ENCODE data around the gene BCL2L1. TPM values are rescaled to one million over a fixed set of nuclear protein-coding genes. Genes with fewer than 3 reads are reported as not detected.
A peak's percentile ranks its signal among the peaks of the same experiment; 100 is the strongest.

Gene BCL2L1
- total RNA-seq, 1 donor from 2014 or later, result 60.4 TPM

DNA sequence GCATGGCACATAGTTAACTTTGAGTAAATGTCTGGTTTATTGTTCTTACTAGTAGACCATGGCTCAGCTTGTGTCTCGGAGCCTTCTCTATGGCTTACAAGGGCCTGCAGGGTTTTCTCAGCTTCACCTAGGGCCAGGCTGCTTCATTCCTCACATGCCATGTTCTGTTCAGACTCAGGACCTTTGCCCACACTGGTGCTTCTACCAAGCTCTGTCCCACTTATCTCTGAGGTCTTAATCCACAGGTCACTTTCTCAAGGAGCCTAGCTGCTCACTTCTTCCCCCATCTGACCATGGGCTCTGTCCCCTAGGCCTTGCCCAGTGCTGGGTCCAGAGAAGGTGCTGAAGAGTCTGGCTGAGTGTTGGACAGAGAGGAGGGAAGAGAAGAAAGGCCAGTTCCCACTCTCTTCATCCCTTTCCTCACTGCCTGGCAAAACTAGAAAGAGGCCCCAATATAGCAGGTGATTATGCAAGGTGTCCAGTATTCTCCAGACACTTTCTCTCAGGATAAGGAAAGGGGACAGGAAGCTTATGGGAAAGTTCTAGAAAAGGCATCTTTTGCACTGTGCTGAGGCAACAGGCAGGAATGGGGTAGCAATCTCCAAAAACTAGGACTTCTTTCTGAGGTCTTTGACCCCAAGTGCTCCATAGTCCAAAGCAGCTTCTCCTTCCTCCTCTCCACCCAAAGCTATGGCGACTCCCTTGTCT lies 45.0 kb downstream of the BCL2L1 start:
- H3K4me1 Mint-ChIP-seq, result peaks cover 57% of the 10 kb centered on the region
- CTCF ChIA-PET, result interaction anchor here (0.5 kb wide), 1 partner anchor 46 kb away, joined by 3 read pairs; no protein-coding TSS in a partner anchor
- peak overlapping the region; percentile 46 for H3K27ac Mint-ChIP-seq
- no peak for ATAC-seq (ENCODE audit: low read depth)
- peaks cover 59% of the 10 kb centered on the region for H3K36me3 Mint-ChIP-seq (ENCODE audit: low read depth)
- no peak overlapping the region for H3K4me3 Mint-ChIP-seq
- POLR2A ChIA-PET, result interaction anchor here (1.0 kb wide), 1 partner anchor 46 kb away, joined by 3 read pairs; no protein-coding TSS in a partner anchor
- no peaks in the 10 kb centered on the region for H3K9me3 Mint-ChIP-seq
- intact Hi-C loops (cut with micrococcal nuclease), result no loop called here
- TF ChIP-seq, protein P1, sequence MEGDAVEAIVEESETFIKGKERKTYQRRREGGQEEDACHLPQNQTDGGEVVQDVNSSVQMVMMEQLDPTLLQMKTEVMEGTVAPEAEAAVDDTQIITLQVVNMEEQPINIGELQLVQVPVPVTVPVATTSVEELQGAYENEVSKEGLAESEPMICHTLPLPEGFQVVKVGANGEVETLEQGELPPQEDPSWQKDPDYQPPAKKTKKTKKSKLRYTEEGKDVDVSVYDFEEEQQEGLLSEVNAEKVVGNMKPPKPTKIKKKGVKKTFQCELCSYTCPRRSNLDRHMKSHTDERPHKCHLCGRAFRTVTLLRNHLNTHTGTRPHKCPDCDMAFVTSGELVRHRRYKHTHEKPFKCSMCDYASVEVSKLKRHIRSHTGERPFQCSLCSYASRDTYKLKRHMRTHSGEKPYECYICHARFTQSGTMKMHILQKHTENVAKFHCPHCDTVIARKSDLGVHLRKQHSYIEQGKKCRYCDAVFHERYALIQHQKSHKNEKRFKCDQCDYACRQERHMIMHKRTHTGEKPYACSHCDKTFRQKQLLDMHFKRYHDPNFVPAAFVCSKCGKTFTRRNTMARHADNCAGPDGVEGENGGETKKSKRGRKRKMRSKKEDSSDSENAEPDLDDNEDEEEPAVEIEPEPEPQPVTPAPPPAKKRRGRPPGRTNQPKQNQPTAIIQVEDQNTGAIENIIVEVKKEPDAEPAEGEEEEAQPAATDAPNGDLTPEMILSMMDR (IDR thresholded peaks at IDR 0.05), result no peak
- no peaks in the 10 kb centered on the region for H3K27me3 Mint-ChIP-seq
- DNase-seq, result no peak

DNA sequence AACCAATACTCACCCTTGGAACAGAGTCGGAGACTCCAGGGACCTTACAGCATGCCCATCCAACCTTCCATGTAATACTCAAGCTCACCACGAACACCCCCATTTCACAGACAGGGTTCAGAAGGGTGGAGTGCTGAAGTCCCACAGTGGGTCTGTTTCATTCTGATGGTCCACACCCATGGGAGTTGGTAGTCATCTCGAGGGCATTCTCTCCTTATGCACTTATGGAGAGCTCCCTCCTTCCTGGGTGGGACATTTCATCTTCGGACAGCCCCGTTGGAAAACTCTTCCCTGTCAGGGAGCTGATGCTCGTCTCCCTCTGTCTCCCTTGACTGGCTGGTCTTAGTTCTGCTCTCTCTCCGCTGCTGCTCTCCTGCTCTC lies 46.1 kb downstream of the BCL2L1 start:
- CTCF ChIA-PET, result interaction anchor here (3.7 to 4.3 kb wide), 2 partner anchors 15 to 46 kb away, joined by 23 to 28 read pairs; partner anchors contain the start of gene BCL2L1
- DNase-seq, result no peak
- POLR2A ChIA-PET, result interaction anchor here (0.5 to 2.7 kb wide), 6 partner anchors 9 to 823 kb away, joined by 3 to 38 read pairs (median 8); partner anchors contain the start of gene BCL2L1
- intact Hi-C loops (cut with micrococcal nuclease), result no loop called here
- no peak for ATAC-seq (ENCODE audit: low read depth)
- TF ChIP-seq, protein P1 (IDR thresholded peaks at IDR 0.05), result no peak
- Mint-ChIP-seq H3K9me3 (no peaks in the 10 kb centered on the region), H3K4me1 (peaks cover 56% of the 10 kb centered on the region), H3K27me3 (no peaks in the 10 kb centered on the region), H3K36me3 (ENCODE audit: low read depth) (peaks cover 56% of the 10 kb centered on the region), H3K27ac (peak overlapping the region; percentile 94), H3K4me3 (peak overlapping the region; percentile 89)

DNA sequence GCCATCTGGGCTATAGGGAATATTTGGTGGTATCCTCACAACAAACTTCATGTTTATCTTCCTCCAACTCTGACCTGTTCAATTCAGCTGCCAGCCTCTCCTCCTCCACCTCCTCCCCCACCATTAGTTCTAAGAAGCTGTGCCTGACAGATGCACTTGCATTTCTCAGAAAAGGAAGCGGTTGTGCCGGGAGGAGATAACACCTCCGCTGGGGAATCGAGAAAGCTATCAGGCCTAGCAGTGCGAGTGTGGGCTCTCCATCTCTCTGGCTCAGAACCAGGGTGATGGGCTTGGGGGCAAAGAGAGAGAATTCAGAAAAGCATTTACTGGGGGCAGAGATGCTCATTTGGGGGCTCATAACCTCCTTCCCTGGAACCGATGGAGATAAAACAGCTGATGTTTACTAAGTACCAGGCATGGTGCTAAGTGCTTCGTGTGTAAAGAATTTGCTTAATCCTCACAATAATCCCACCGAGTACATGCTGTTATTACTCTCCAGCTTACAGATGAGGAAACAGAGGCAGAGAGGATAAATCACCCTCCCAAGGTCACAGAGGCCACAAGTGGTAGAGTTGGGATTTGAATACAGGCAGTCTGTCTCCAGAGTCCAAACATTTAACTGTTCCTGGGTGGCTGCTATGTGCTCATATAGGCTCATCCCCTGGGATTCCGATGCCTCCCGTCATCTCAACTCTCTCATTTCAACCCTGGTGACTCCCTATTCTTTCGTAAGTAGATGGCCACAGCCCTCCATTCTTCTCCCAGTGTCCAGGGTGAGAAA lies 46.6 kb downstream of the BCL2L1 start:
- no peaks in the 10 kb centered on the region for H3K27me3 Mint-ChIP-seq
- ChIA-PET CTCF (interaction anchor here (0.9 to 4.3 kb wide), 3 partner anchors 8 to 47 kb away, joined by 3 to 28 read pairs (median 23); partner anchors contain the start of gene BCL2L1), POLR2A (interaction anchor here (0.5 to 2.7 kb wide), 7 partner anchors 9 to 824 kb away, joined by 5 to 38 read pairs (median 14); partner anchors contain the start of gene BCL2L1)
- DNase-seq, result no peak
- peaks cover 52% of the 10 kb centered on the region for H3K36me3 Mint-ChIP-seq (ENCODE audit: low read depth)
- TF ChIP-seq, protein P1 (IDR thresholded peaks at IDR 0.05), result no peak
- H3K9me3 Mint-ChIP-seq, result no peaks in the 10 kb centered on the region
- H3K4me3 Mint-ChIP-seq, result peak overlapping the region; percentile 89
- H3K4me1 Mint-ChIP-seq, result peaks cover 51% of the 10 kb centered on the region
- peak; percentile 45 for ATAC-seq (ENCODE audit: low read depth)
- intact Hi-C loops (cut with micrococcal nuclease), result loop anchor here (1.0 kb wide), 1 partner anchor 8 kb away; no protein-coding TSS in a partner anchor
- peak overlapping the region; percentile 94 for H3K27ac Mint-ChIP-seq

DNA sequence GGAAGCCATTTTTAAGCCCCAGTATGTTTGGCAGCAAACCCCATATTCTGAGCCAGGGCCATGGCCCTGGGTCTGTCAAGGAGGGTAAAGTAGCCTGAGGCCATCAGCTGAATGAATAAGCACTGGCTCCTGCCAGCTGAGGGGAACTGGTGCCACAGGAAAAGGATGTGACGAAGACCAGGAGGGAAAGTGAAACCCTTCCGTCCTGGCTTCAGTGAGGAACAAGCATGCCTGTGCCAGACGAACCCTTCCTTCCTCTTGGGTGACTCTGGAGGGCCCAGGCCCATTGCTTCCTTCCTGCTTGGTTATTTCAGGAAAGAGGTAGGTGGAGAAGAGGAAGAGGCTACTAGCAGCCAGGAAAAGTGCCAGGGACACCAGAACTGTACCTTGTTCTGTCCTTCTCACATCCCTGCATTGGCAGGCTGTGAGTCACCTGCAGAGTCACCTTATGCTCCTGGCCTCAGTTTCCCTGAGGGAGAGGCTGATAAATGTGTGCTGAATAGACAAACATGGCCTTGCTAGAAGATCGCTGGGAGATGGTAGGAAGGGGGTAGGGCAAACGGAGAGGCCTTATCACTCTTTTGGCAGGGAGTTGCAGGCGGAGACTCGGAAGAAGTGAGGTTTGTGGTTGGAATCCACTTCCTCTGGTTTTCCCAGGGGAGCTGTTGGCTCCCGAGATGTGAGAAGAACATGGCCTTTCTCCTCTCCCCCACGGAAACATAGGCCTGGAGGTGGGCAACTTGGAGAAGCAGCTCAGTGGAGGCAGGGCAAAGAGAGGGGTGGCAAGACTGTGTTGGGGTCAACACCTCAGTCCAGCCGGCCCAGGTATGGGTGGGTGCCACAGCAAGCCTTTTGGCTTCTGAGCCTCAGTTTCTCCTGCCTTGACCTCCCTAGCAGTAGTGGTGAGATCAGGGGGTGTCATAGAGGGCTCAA lies 47.5 kb downstream of the BCL2L1 start:
- H3K27ac Mint-ChIP-seq, result peak overlapping the region; percentile 94
- intact Hi-C loops (cut with micrococcal nuclease), result loop anchor here (1.0 kb wide), 1 partner anchor 9 kb away; no protein-coding TSS in a partner anchor
- ATAC-seq (ENCODE audit: low read depth) (peak; percentile 82), DNase-seq (peak; percentile 26)
- ChIA-PET POLR2A (interaction anchor here (0.6 to 2.7 kb wide), 10 partner anchors 10 to 140 kb away, joined by 3 to 38 read pairs (median 8); partner anchors contain the start of gene BCL2L1), CTCF (interaction anchor here (0.8 to 4.3 kb wide), 5 partner anchors 9 to 48 kb away, joined by 3 to 28 read pairs (median 4); partner anchors contain the start of gene BCL2L1)
- peak overlapping the region; percentile 89 for H3K4me3 Mint-ChIP-seq
- no peaks in the 10 kb centered on the region for H3K27me3 Mint-ChIP-seq
- peaks cover 44% of the 10 kb centered on the region for H3K36me3 Mint-ChIP-seq (ENCODE audit: low read depth)
- H3K9me3 Mint-ChIP-seq, result no peaks in the 10 kb centered on the region
- H3K4me1 Mint-ChIP-seq, result peaks cover 44% of the 10 kb centered on the region
- TF ChIP-seq, protein P1 (IDR thresholded peaks at IDR 0.05), result no peak

Data from activated B cell treated with CpG ODN at 0.5 μM for 24 hours (primary cell).